DND-41 (cell line): ENCODE measurements around the gene TLE1.

Source experiments
- CTCF ChIP-seq: IDR thresholded peaks from 2 replicates; pipeline ENCODE4 v1.5.1; 2012; ENCODE audit warnings: borderline replicate concordance, low read length, moderate library complexity, mild to moderate bottlenecking; ENCODE audit not compliant: poor library complexity, severe bottlenecking; ENCODE audit errors: extremely low read depth
- EZH2 ChIP-seq: IDR thresholded peaks from 3 replicates; pipeline ENCODE4 v1.6.1; 2012; ENCODE audit warnings: borderline replicate concordance, low read depth, mild to moderate bottlenecking, moderate library complexity, low read length, inconsistent platforms; ENCODE audit not compliant: severe bottlenecking

- TF ChIP-seq CTCF (no peak), EZH2 (no peak)
Observed at GRCh38 chr9:81562231-81563019, 126.9 kb downstream of the TLE1 start.
